PC-3 (cell line): ENCODE results near the gene DOCK10. TPM values are rescaled to one million over a fixed set of nuclear protein-coding genes. Genes with fewer than 3 reads are reported as not detected.

ENCODE experiments used
- ATAC-seq: fragments of 200-7000 bp; cut with Tn5 transposase; 2 replicates; pipeline ENCODE4 v1.9.1; 2020; ENCODE audit warnings: mild to moderate bottlenecking, moderate library complexity
- BruUV-seq: library from RNA; stranded (reverse); fragments of 400-500 nt; replicated peaks from 2 replicates; lab custom pipeline; 2021; lab: Mats Ljungman, UMichigan
- CTCF ChIA-PET: fragments of 300-600 bp; sonication (Branson Sonifier 250); formaldehyde crosslinking; loops from one replicate; lab custom pipeline; 2022; ENCODE audit warnings: antibody characterized with exemption; lab: Charles Lee
- POLR2A ChIA-PET: fragments of 300-600 bp; sonication (Branson Sonifier 250); formaldehyde crosslinking; loops from one replicate; lab custom pipeline; 2022; ENCODE audit warnings: antibody characterized with exemption; ENCODE audit not compliant: unreplicated experiment; lab: Charles Lee
- DNase-seq: peaks from one replicate; pipeline ENCODE4 v3.0.0-alpha.2; 2015
- H2AFZ ChIP-seq: fragments of 300-600 bp; sonication (generic); 2 replicates; pipeline ENCODE4 v1.6.0; 2016; ENCODE audit warnings: antibody characterized with exemption, low read length
- H3F3A ChIP-seq: fragments of 300-600 bp; sonication (generic); one replicate; pipeline ENCODE4 v1.6.0; 2017; ENCODE audit warnings: antibody characterized with exemption, low read length, control low read depth, mild to moderate bottlenecking; ENCODE audit not compliant: unreplicated experiment
- H3K27ac ChIP-seq: fragments of 300-600 bp; sonication (generic); 2 replicates; pipeline ENCODE4 v1.5.1; 2016; ENCODE audit warnings: mild to moderate bottlenecking, low read length
- H3K27me3 ChIP-seq: fragments of 300-600 bp; sonication (generic); 2 replicates; pipeline ENCODE4 v1.6.1; 2016; ENCODE audit warnings: low read length, mixed read lengths
- H3K36me3 ChIP-seq: fragments of 300-600 bp; sonication (generic); 2 replicates; pipeline ENCODE4 v1.6.1; 2016; ENCODE audit warnings: low read depth, mixed run types, low read length, mixed read lengths
- H3K4me1 ChIP-seq: fragments of 300-600 bp; sonication (generic); 2 replicates; pipeline ENCODE4 v1.5.1; 2016; ENCODE audit warnings: low read length; ENCODE audit not compliant: insufficient read depth
- H3K4me2 ChIP-seq: fragments of 300-600 bp; sonication (generic); 2 replicates; pipeline ENCODE4 v1.6.0; 2016; ENCODE audit warnings: low read length
- H3K4me3 ChIP-seq: fragments of 300-600 bp; sonication (generic); 2 replicates; pipeline ENCODE4 v1.5.1; 2016; ENCODE audit warnings: mild to moderate bottlenecking, low read length, mixed read lengths
- H3K79me2 ChIP-seq: fragments of 300-600 bp; sonication (generic); 2 replicates; pipeline ENCODE4 v1.6.1; 2017; ENCODE audit warnings: low read length, mixed read lengths
- H3K9ac ChIP-seq: fragments of 300-600 bp; sonication (generic); 2 replicates; pipeline ENCODE4 v1.6.0; 2016; ENCODE audit warnings: mild to moderate bottlenecking, low read length
- H3K9me2 ChIP-seq: fragments of 300-600 bp; sonication (generic); replicated peaks from 2 replicates; pipeline ENCODE4 v1.6.1; 2016; ENCODE audit warnings: mixed run types, low read length, mixed read lengths
- H3K9me3 ChIP-seq: fragments of 300-600 bp; sonication (generic); 2 replicates; pipeline ENCODE4 v1.6.1; 2016; ENCODE audit warnings: low read length, mixed read lengths
- H4K20me1 ChIP-seq: fragments of 300-600 bp; sonication (generic); 2 replicates; pipeline ENCODE4 v1.6.1; 2016; ENCODE audit warnings: low read length, mixed read lengths
- EZH2 ChIP-seq: fragments of 300-600 bp; sonication (generic); IDR thresholded peaks from one replicate; pipeline ENCODE4 v1.6.1; 2017; ENCODE audit warnings: antibody characterized with exemption, mild to moderate bottlenecking, low read length; ENCODE audit not compliant: unreplicated experiment
- EZH2phosphoT487 ChIP-seq: fragments of 300-600 bp; sonication (generic); IDR thresholded peaks from 2 replicates; pipeline ENCODE4 v1.6.1; 2018; ENCODE audit warnings: mild to moderate bottlenecking, antibody characterized with exemption, low read length, borderline replicate concordance
- intact Hi-C: fragments of 100-400 bp; cut with micrococcal nuclease; formaldehyde crosslinking; loops from 2 replicates; pipeline ENCODE4 v1.9.0; 2023
- total RNA-seq: library from RNA; depleted of rRNA; stranded (reverse); fragments of >200 nt; gene quantifications from 2 replicates; pipeline ENCODE4 v1.2.3, GENCODE V29; 2014
- TF ChIP-seq, protein P1 (sequence below): fragments of 300-600 bp; sonication (generic); conservative IDR thresholded peaks from 2 replicates; pipeline ENCODE4 v1.5.1; 2017; ENCODE audit warnings: antibody characterized with exemption, low read depth, mild to moderate bottlenecking, low read length

Gene DOCK10
- total RNA-seq, 1 experiment from 2014 or later = 23.1 TPM

DNA sequence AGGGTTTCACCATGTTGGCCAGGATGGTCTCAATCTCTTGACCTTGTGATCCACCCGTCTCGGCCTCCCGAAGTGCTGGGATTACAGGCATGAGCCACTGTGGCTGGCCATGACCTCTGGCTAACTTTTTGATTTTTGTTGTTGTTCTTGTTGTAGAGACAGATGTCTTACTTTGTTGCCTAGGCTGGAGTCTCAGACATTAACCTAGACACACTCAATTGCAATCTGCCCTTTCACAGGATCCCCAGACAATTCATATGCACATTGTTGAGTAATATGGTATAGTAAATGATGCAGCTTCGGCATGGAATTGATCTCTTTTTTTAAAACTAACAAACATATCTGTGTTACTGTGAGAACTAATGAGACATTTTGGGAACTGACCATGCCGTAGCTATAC lies 195.6 kb downstream of the DOCK10 start:
- Histone ChIP-seq H3K9ac (no peak overlapping the region), H3K79me2 (no peaks in the 10 kb centered on the region), H3K9me2 (no peaks in the 10 kb centered on the region), H3K4me3 (no peak overlapping the region), H3F3A (no peaks in the 10 kb centered on the region), H3K27me3 (no peaks in the 10 kb centered on the region), H3K9me3 (no peaks in the 10 kb centered on the region), H4K20me1 (no peaks in the 10 kb centered on the region), H2AFZ (no peak overlapping the region), H3K4me2 (no peak overlapping the region), H3K27ac (no peak overlapping the region), H3K36me3 (peaks cover 6% of the 10 kb centered on the region; the same call in 1 of the 2 replicates), H3K4me1 (0 out of 2 replicates have a peak, but pooled peaks cover 3% of the 10 kb centered on the region)
- ChIA-PET POLR2A (no interaction called here), CTCF (interaction anchor here (0.5 kb wide), 1 partner anchor 816 kb away, joined by 3 read pairs; no protein-coding TSS in a partner anchor)
- ATAC-seq (no peak), DNase-seq (no peak)
- TF ChIP-seq EZH2phosphoT487 (no peak), EZH2 (no peak)
- TF ChIP-seq, protein P1, sequence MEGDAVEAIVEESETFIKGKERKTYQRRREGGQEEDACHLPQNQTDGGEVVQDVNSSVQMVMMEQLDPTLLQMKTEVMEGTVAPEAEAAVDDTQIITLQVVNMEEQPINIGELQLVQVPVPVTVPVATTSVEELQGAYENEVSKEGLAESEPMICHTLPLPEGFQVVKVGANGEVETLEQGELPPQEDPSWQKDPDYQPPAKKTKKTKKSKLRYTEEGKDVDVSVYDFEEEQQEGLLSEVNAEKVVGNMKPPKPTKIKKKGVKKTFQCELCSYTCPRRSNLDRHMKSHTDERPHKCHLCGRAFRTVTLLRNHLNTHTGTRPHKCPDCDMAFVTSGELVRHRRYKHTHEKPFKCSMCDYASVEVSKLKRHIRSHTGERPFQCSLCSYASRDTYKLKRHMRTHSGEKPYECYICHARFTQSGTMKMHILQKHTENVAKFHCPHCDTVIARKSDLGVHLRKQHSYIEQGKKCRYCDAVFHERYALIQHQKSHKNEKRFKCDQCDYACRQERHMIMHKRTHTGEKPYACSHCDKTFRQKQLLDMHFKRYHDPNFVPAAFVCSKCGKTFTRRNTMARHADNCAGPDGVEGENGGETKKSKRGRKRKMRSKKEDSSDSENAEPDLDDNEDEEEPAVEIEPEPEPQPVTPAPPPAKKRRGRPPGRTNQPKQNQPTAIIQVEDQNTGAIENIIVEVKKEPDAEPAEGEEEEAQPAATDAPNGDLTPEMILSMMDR = no peak
- BruUV-seq = no TSS peak
- intact Hi-C loops = no loop called here

DNA sequence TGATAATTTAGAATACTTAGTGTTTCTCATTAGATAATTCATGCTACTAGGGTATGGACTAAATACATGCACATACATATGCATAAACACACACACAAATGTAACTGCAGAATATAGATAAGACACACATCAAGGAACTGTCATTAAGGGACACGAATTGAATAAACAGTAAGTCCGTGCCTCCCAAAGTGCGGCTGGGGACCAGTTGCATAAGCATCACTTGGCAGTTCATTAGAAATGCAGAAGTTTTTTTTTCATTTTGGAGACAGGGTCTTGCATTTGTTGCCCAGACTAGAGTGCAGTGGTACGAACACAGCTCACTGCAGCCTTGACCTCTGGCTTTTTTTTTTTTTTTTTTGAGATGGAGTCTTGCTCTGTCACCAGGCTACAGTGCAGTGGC lies 196.1 kb downstream of the DOCK10 start:
- H3K27me3 ChIP-seq = no peaks in the 10 kb centered on the region
- no peak overlapping the region for H3K27ac ChIP-seq
- no peak overlapping the region for H3K4me2 ChIP-seq
- CTCF ChIA-PET = no interaction called here
- no peak overlapping the region for H3K4me3 ChIP-seq
- no peaks in the 10 kb centered on the region for H4K20me1 ChIP-seq
- no peak overlapping the region for H2AFZ ChIP-seq
- no peaks in the 10 kb centered on the region for H3K9me2 ChIP-seq
- POLR2A ChIA-PET = no interaction called here
- TF ChIP-seq EZH2 = no peak
- TF ChIP-seq, protein P1 = no peak
- no peak for TF ChIP-seq EZH2phosphoT487
- ATAC-seq (no peak), DNase-seq (no peak)
- H3K79me2 ChIP-seq = no peaks in the 10 kb centered on the region
- no peak overlapping the region for H3K9ac ChIP-seq
- 0 out of 2 replicates have a peak, but pooled peaks cover 3% of the 10 kb centered on the region for H3K4me1 ChIP-seq
- peaks cover 8% of the 10 kb centered on the region; the same call in 1 of the 2 replicates for H3K36me3 ChIP-seq
- intact Hi-C loops = no loop called here
- H3K9me3 ChIP-seq = no peaks in the 10 kb centered on the region
- H3F3A ChIP-seq = no peaks in the 10 kb centered on the region
- BruUV-seq = no TSS peak

DNA sequence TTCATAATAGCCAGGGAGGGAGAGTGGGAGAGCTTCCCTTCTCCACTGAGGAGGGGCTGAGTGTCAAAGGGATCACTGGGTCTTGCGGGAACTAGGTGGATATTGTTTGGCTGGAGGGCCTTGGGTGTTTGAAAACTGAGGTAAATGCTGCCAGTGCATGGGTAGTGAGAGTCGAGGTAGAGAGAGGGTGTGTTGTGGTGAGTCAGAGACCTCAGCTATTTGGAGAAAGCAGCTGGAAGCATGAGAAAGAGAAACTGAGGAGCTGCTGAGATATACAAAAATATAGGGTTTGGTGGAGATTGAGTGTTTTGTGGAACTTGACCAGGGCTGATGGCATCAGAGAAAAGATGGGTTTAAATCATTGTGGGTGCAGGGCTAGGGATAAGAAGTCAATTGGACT lies 199.1 kb downstream of the DOCK10 start:
- Histone ChIP-seq H3K36me3 (peaks cover 13% of the 10 kb centered on the region), H3K27ac (no peak overlapping the region), H4K20me1 (no peaks in the 10 kb centered on the region), H3K4me3 (no peak overlapping the region), H3F3A (no peaks in the 10 kb centered on the region), H3K9ac (no peak overlapping the region), H3K9me3 (no peaks in the 10 kb centered on the region), H3K4me2 (no peak overlapping the region), H3K79me2 (no peaks in the 10 kb centered on the region), H3K9me2 (no peaks in the 10 kb centered on the region), H3K4me1 (peaks cover 3% of the 10 kb centered on the region), H2AFZ (no peak overlapping the region), H3K27me3 (no peaks in the 10 kb centered on the region)
- BruUV-seq = no TSS peak
- ChIA-PET CTCF (no interaction called here), POLR2A (no interaction called here)
- TF ChIP-seq, protein P1 = no peak
- TF ChIP-seq EZH2phosphoT487 = no peak
- no peak for TF ChIP-seq EZH2
- ATAC-seq (no peak), DNase-seq (no peak)
- intact Hi-C loops = no loop called here
